ENCODE measurements around the gene CHCHD3. TPM values are rescaled to one million over a fixed set of nuclear protein-coding genes. Genes with fewer than 3 reads are reported as not detected.

CHCHD3 gene
- total and polyA plus RNA-seq, 9 of the 15 experiments (the other 6 are each of a cell fraction or from before 2014, with no cell fraction given): 66.2 to 279 (median 204) TPM

GRCh38 chr7:132861424-132861823 lies 220.5 kb downstream of the CHCHD3 start:
- DNase-seq (ENCODE audit: extremely low read depth in 1 of 4, low spot score in 3 of 4): no peak
- ATAC-seq: no peak
- Histone ChIP-seq H2AFZ (ENCODE audit: low read depth, low read length) (no peak overlapping the region), H3K79me2 (ENCODE audit: control insufficient read depth, insufficient read depth, low read length) (no peaks in the 10 kb centered on the region), H3K27me3 (ENCODE audit: control insufficient read depth in 2 of 2, insufficient read depth in 2 of 2, low read length in 2 of 2) (no peaks in the 10 kb centered on the region), H3K9ac (ENCODE audit: insufficient read depth in 1 of 2, low read depth in 2 of 2, low read length in 2 of 2) (no peak overlapping the region), H3K4me1 (replicated peaks in 1 of 2; ENCODE audit: control insufficient read depth in 2 of 2, insufficient read depth in 2 of 2, low read length in 2 of 2) (no peaks in the 10 kb centered on the region; a peak in 1 of 5 replicates), H3K4me2 (ENCODE audit: insufficient read depth, low read length) (no peak overlapping the region), H3K9me3 (replicated peaks; ENCODE audit: control insufficient read depth, insufficient read depth, low read depth, low read length) (no peaks in the 10 kb centered on the region), H3K9me1 (ENCODE audit: control insufficient read depth, insufficient read depth, low read length) (no peaks in the 10 kb centered on the region), H3K36me3 (ENCODE audit: control insufficient read depth, insufficient read depth, low read length) (peaks cover 4% of the 10 kb centered on the region; the same call in 1 of the 3 replicates), H3K4me3 (no peak overlapping the region), H4K20me1 (replicated peaks; ENCODE audit: control insufficient read depth, insufficient read depth, low read length) (no peaks in the 10 kb centered on the region; the same call in 1 of the 2 replicates), H3K27ac (ENCODE audit: extremely low read depth, low read depth, low read length) (no peak overlapping the region)
- no peak for FAIRE-seq
- 92% methylated on average over 3 of the region's 3 CpGs for WGBS (ENCODE audit: insufficient coverage, low coverage, missing lambda C conversion rate)
- POLR2A ChIA-PET: no interaction called here
- in situ Hi-C loops (cut with MboI) (no loop called here), intact Hi-C loops (cut with micrococcal nuclease) (no loop called here)
- no TSS peak for BruUV-seq (replicated peaks)
- CTCF ChIA-PET (ENCODE audit: low intra/inter-chr PET ratio): no interaction called here
- TF ChIP-seq ZNF668 (CRISPR knock-in tag; IDR thresholded peaks at IDR 0.05) (no peak), HSF4 (CRISPR knock-in tag; IDR thresholded peaks at IDR 0.05; ENCODE audit: borderline replicate concordance) (no peak), HDAC3 (IDR thresholded peaks at IDR 0.05; ENCODE audit: borderline replicate concordance, partially characterized antibody) (no peak), ZNF785 (CRISPR knock-in tag; IDR thresholded peaks at IDR 0.05) (no peak), MAFF (IDR thresholded peaks at IDR 0.05; ENCODE audit: low read length) (no peak), THRB (CRISPR knock-in tag; conservative IDR thresholded peaks at IDR 0.05) (no peak), MEF2A (IDR thresholded peaks at IDR 0.05; ENCODE audit: control insufficient read depth, low read depth, low read length) (no peak), RBM15 (IDR thresholded peaks at IDR 0.05; ENCODE audit: insufficient read depth, low read length) (no peak), ZBTB40 (IDR thresholded peaks at IDR 0.05) (no peak), ZBTB40 (CRISPR knock-in tag; IDR thresholded peaks at IDR 0.05) (no peak), ZFP91 (CRISPR knock-in tag; IDR thresholded peaks at IDR 0.05) (no peak)

Data from K562 (cell line).